Measurements from ENCODE around the gene NHERF1. TPM values are rescaled to one million over a fixed set of nuclear protein-coding genes. Genes with fewer than 3 reads are reported as not detected.
A peak's percentile ranks its signal among the peaks of the same experiment; 100 is the strongest.

The NHERF1 gene
- polyA plus RNA-seq, 1 donor (not counting 4 experiments of a cell fraction or from before 2014, with no cell fraction given), result 45.6 TPM

DNA sequence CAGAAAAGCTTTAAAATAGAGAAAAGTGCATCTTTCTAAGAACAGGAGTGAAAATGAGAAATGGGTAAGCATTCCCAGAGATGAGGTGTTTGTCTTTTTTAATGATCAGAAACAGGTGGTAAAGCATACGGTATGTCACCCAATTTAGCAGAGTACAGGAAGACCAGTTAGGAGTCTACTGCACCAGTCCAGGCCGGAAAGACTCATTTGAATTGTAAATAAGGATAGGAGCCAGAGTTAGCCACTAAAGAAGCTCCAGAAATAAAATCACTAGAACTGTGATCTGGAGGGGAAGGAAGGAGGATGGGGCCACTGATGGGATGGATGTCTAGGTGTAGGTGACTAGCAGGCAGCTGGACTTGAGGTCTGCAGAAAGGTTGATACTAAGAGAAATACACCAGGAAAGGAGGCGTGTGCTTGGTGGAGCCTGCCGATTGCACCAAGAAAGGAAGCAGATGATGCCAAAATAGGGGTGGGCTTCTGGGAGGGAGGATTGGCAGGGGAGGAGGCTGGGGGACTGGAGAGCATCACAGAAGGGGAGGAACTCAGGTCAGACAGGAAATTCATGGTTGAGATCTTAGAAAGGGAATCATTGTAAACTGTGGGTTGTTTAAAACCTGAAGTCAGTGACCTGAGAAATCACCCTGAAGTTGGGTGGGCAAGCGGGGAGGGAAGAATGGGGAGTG is 35.8 kb downstream of the NHERF1 start:
- no peaks in the 10 kb centered on the region for H3K9me1 ChIP-seq (ENCODE audit: control insufficient read depth, extremely low read depth, insufficient read depth, low read length)
- dilution Hi-C loops (cut with MboI; ENCODE audit: extremely low pct_ligation_motif_present, low sequenced_read_pairs), result no loop called here
- no peaks in the 10 kb centered on the region for H4K20me1 ChIP-seq (ENCODE audit: control insufficient read depth, extremely low read depth, insufficient read depth, low read length)
- H3K27me3 ChIP-seq (ENCODE audit: control insufficient read depth, extremely low read depth, insufficient read depth, low read length), result no peaks in the 10 kb centered on the region
- peaks cover 13 to 15% of the 10 kb centered on the region in 2 experiments for H3K36me3 ChIP-seq (ENCODE audit: control insufficient read depth in 2 of 2, extremely low read depth in 1 of 2, insufficient read depth in 2 of 2, low read length in 2 of 2)
- no peak for TF ChIP-seq EZH2 (IDR thresholded peaks at IDR 0.05; ENCODE audit: low read length)
- no peak for TF ChIP-seq CTCF (optimal IDR thresholded peaks at IDR 0.05 in 1 of 3, IDR thresholded peaks at IDR 0.05 in 1 of 3, conservative IDR thresholded peaks at IDR 0.05 in 1 of 3; ENCODE audit: extremely low read depth in 1 of 3, insufficient read depth in 2 of 3, low read length in 3 of 3)
- H3K79me2 ChIP-seq (ENCODE audit: control insufficient read depth, insufficient read depth, low read length), result no peaks in the 10 kb centered on the region
- no peak overlapping the region for H2AFZ ChIP-seq (ENCODE audit: control insufficient read depth, low read length)
- no peaks in the 10 kb centered on the region for H3K9me3 ChIP-seq (ENCODE audit: control insufficient read depth, low read depth, low read length)
- H3K27ac ChIP-seq (ENCODE audit: control insufficient read depth, insufficient read depth, low read length), result no peak overlapping the region
- H3K4me1 ChIP-seq (ENCODE audit: control insufficient read depth, extremely low read depth, insufficient read depth, low read length), result peaks cover 10% of the 10 kb centered on the region
- H3K9ac ChIP-seq (ENCODE audit: control insufficient read depth, extremely low read depth, insufficient read depth, low read length), result no peak overlapping the region
- no peak for DNase-seq (ENCODE audit: low read depth, low spot score)
- no peak for FAIRE-seq
- H3K4me3 ChIP-seq (ENCODE audit: control insufficient read depth in 2 of 3, extremely low read depth in 1 of 3, insufficient read depth in 2 of 3, low read depth in 1 of 3, low read length in 3 of 3), result no peak overlapping the region
- no peak overlapping the region for H3K4me2 ChIP-seq (ENCODE audit: control insufficient read depth, extremely low read depth, insufficient read depth, low read depth, low read length)

GRCh38 chr17:74785096-74785980 is 36.9 kb downstream of the NHERF1 start:
- Histone ChIP-seq H3K4me2 (ENCODE audit: control insufficient read depth, extremely low read depth, insufficient read depth, low read depth, low read length) (no peak overlapping the region), H3K9me3 (ENCODE audit: control insufficient read depth, low read depth, low read length) (no peaks in the 10 kb centered on the region), H3K9me1 (ENCODE audit: control insufficient read depth, extremely low read depth, insufficient read depth, low read length) (no peaks in the 10 kb centered on the region), H3K36me3 (ENCODE audit: control insufficient read depth in 2 of 2, extremely low read depth in 1 of 2, insufficient read depth in 2 of 2, low read length in 2 of 2) (peaks cover 4 to 10% of the 10 kb centered on the region in 2 experiments), H4K20me1 (ENCODE audit: control insufficient read depth, extremely low read depth, insufficient read depth, low read length) (no peaks in the 10 kb centered on the region), H3K4me3 (ENCODE audit: control insufficient read depth in 2 of 3, extremely low read depth in 1 of 3, insufficient read depth in 2 of 3, low read depth in 1 of 3, low read length in 3 of 3) (no peak overlapping the region), H3K27ac (ENCODE audit: control insufficient read depth, insufficient read depth, low read length) (no peak overlapping the region), H2AFZ (ENCODE audit: control insufficient read depth, low read length) (no peak overlapping the region), H3K4me1 (ENCODE audit: control insufficient read depth, extremely low read depth, insufficient read depth, low read length) (peaks cover 15% of the 10 kb centered on the region), H3K79me2 (ENCODE audit: control insufficient read depth, insufficient read depth, low read length) (no peaks in the 10 kb centered on the region), H3K9ac (ENCODE audit: control insufficient read depth, extremely low read depth, insufficient read depth, low read length) (no peak overlapping the region), H3K27me3 (ENCODE audit: control insufficient read depth, extremely low read depth, insufficient read depth, low read length) (no peaks in the 10 kb centered on the region)
- dilution Hi-C loops (cut with MboI; ENCODE audit: extremely low pct_ligation_motif_present, low sequenced_read_pairs), result no loop called here
- FAIRE-seq, result no peak
- TF ChIP-seq EZH2 (IDR thresholded peaks at IDR 0.05; ENCODE audit: low read length) (no peak), CTCF (optimal IDR thresholded peaks at IDR 0.05 in 1 of 3, IDR thresholded peaks at IDR 0.05 in 1 of 3, conservative IDR thresholded peaks at IDR 0.05 in 1 of 3; ENCODE audit: extremely low read depth in 1 of 3, insufficient read depth in 2 of 3, low read length in 3 of 3) (peak in 2 of 3 experiments; percentile 7 to 10)
- DNase-seq (ENCODE audit: low read depth, low spot score), result no peak
